GM18499 (cell line): ENCODE results near the gene OXCT1.
A peak's percentile ranks its signal among the peaks of the same experiment; 100 is the strongest.
"Not testable (repeated sequence)": the region's sequence is repeated elsewhere in the genome, so short reads cannot be mapped to it uniquely, and the experiment has no call there.

Experiments
- ATAC-seq: cut with Tn5 transposase; IDR thresholded peaks from one replicate; pipeline ENCODE4 v1.9.1; 2021; ENCODE audit warnings: moderate number of reproducible peaks; ENCODE audit not compliant: insufficient read depth, unreplicated experiment

OXCT1 gene

GRCh38 chr5:41875121-41875520 is 4.9 kb upstream of the OXCT1 start:
- no peak for ATAC-seq

GRCh38 chr5:41874512-41875060 is 4.4 kb upstream of the OXCT1 start:
- no peak for ATAC-seq

GRCh38 chr5:41871852-41872251 is 1.6 kb upstream of the OXCT1 start:
- ATAC-seq: no peak

GRCh38 chr5:41870627-41871048 is 413 bp upstream of the OXCT1 start:
- ATAC-seq: no peak

- no peak for ATAC-seq
These were observed 988 bp downstream of the OXCT1 start for GRCh38 chr5:41869151-41869723.

- ATAC-seq: peak; percentile 58
These were observed 6.2 kb downstream of the OXCT1 start for GRCh38 chr5:41863871-41864486.

GRCh38 chr5:41858890-41859289 is 11.3 kb downstream of the OXCT1 start:
- ATAC-seq: no peak

- ATAC-seq: no peak
These were observed 12.2 kb downstream of the OXCT1 start for GRCh38 chr5:41857989-41858388.

- peak; percentile 87 for ATAC-seq
These were observed 13.4 kb downstream of the OXCT1 start for GRCh38 chr5:41856644-41857491.

- ATAC-seq: no peak
These were observed 17.9 kb downstream of the OXCT1 start for GRCh38 chr5:41852293-41852692.

GRCh38 chr5:41851116-41851515 is 19.1 kb downstream of the OXCT1 start:
- no peak for ATAC-seq

- no peak for ATAC-seq
These were observed 21.2 kb downstream of the OXCT1 start for GRCh38 chr5:41848983-41849382.

GRCh38 chr5:41845751-41846150 is 24.5 kb downstream of the OXCT1 start:
- ATAC-seq: not testable (repeated sequence)

- no peak for ATAC-seq
These were observed 25.7 kb downstream of the OXCT1 start for GRCh38 chr5:41844502-41844901.

GRCh38 chr5:41843456-41844370 is 26.5 kb downstream of the OXCT1 start:
- ATAC-seq: no peak

GRCh38 chr5:41842777-41843176 is 27.4 kb downstream of the OXCT1 start:
- peak; percentile 89 for ATAC-seq

GRCh38 chr5:41841325-41841724 is 28.9 kb downstream of the OXCT1 start:
- no peak for ATAC-seq

GRCh38 chr5:41840251-41840650 is 30.0 kb downstream of the OXCT1 start:
- no peak for ATAC-seq

- no peak for ATAC-seq
These were observed 32.4 kb downstream of the OXCT1 start for GRCh38 chr5:41837793-41838192.

GRCh38 chr5:41835645-41836044 is 34.6 kb downstream of the OXCT1 start:
- ATAC-seq: no peak
